Activated CD8-positive, alpha-beta memory T cell treated with anti-CD3 and anti-CD28 coated beads for 48 hours (primary cell): Measurements from ENCODE around the gene INO80.

Experiments used
- DNase-seq, 3 experiments: peaks; one replicate each; pipeline ENCODE4 v3.0.0-alpha.2; 2020; ENCODE audit warnings: low read depth in 2 of 3, low spot score in 2 of 3

The INO80 gene

DNA sequence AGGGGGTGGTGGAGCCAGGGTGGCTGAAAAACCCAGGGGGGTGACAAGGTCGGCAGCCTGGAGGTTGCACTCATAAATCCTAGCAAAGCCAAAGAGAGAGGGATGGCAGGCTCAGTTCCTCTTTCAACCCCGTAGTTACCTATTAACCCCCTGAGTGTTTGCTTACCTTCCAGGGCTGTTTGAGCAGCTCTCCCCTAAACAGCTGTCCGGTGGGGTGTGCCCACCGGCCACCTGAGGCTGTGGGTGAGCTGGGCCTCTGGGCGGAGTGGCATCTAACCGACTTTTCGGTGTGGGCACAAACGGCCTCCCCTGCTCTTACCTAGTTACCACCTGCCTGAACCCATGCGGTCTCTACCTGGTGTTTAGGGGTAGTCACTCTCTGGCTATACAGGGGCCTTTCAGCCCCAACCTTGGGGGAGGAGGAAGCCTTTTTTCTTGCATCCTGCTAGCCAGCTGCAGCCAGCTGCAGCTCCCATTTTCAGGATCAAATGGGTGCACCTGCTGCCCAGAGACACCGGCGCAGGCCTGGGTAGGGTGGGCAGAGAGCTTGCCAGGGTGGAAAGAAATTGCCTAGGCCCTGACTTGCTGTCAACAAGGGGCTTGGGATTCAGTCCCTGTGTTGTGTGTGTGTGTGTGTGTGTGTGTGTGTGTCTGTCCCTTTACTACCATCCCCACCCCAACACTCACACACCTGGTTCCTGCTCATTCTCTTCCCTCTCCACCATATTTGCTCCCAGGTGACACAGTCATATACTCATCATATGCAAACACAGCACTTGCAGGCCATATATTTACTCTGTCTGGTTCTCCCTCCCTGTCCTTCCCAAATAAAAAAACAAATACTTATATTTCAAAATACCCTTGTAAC is 183.2 kb downstream of the INO80 start:
- DNase-seq = no peak

GRCh38 chr15:40932156-40932555 is 183.9 kb downstream of the INO80 start:
- no peak for DNase-seq

DNA sequence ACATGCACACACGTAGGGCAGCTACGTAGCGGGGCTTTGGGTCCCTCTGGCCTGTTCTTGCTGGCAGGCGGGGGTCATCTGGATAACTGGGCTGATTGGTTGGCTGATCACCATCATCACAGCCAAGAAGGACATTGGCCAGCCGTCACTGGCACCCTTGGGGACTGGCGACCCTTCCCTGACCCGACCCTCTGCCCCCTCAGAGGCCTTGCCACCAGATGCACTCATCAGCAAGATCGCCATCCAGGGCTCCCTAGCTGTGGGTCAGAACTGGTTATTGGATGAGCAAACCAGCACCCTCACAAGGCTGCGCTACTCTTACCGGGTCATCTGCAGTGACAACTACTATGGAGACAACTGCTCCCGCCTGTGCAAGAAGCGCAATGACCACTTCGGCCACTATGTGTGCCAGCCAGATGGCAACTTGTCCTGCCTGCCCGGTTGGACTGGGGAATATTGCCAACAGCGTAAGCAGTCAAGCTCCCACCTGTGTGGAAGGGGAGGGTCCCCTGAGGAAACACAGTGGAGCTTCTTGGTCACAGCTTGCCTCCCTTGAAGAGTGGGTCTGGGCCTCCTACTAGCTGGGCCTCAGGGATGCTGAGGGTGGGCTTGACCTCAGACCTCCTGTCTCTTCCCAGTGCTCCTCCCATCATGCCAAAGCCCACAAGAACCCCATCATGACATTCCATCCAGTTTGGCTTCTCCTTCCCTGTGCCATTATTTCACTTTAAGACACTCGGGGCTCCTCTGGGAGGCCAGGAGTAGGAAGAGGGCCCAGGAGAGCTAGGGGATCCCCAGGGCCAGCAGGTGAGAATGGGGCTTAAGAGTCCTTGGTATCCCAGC is 184.6 kb downstream of the INO80 start:
- no peak for DNase-seq

DNA sequence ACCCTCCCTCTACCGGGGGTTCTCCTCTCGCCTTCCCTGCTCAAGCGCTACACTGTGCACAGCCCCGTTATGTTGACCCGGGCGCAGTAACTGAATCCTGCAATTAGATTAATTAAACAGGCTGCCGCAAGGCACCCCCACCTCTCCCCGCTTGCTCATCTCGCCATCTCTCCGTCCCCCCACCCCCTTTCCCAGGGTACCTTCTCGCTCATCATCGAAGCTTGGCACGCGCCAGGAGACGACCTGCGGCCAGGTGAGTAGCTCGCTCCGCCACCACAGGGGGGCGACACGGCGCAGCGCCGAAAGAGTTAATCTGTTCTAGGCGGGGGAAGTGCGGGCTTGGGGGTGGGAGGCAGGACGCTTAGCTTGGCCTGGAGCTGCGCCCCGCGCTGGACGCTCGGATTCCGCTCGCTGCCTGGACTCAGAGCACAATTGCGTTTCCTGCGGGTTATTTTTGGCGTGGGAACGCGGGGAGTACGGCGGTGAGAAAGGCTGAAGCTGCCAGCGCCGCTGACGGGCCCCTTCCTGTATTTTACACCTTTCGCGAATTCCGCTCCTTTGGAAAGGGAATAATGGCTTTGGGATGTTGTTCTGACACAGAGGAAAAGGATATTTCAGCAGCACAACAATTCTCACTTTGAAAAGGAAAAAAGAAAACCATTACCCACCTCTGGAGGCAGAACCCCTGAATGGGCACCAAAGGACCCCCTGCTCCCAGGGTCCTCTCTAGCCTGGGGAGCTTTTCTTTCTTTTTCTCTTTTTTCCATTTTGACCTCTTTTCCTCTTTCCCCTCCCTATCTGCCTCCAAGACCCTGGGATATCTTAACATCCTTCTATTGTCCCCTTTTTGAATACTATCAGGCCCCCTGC is 185.4 kb downstream of the INO80 start:
- DNase-seq = no peak

- DNase-seq = no peak
Measured at GRCh38 chr15:40929660-40930429, 186.2 kb downstream of the INO80 start.
